ENCODE results near the gene WDR62.
A peak's percentile ranks its signal among the peaks of the same experiment; 100 is the strongest.

WDR62 gene

GRCh38 chr19:36026091-36026876, 28.4 kb upstream of the WDR62 start:
- no peak for DNase-seq (ENCODE audit: low spot score)
- no peak for TF ChIP-seq CTCF (conservative IDR thresholded peaks at IDR 0.05; ENCODE audit: low read depth)
- ChIA-PET POLR2A (ENCODE audit: low non-redundant PET) (no interaction called here), CTCF (no interaction called here)
- no peak overlapping the region for H3K27ac ChIP-seq

- DNase-seq (ENCODE audit: low spot score): no peak
- no peak overlapping the region for H3K27ac ChIP-seq
- ChIA-PET CTCF (no interaction called here), POLR2A (ENCODE audit: low non-redundant PET) (no interaction called here)
- no peak for TF ChIP-seq CTCF (conservative IDR thresholded peaks at IDR 0.05; ENCODE audit: low read depth)
Observed at GRCh38 chr19:36027696-36028095, 27.0 kb upstream of the WDR62 start.

- TF ChIP-seq CTCF (conservative IDR thresholded peaks at IDR 0.05; ENCODE audit: low read depth): no peak
- DNase-seq (ENCODE audit: low spot score): no peak
- peak overlapping the region; percentile 20; the same call in 1 of the 2 replicates for H3K27ac ChIP-seq
- ChIA-PET POLR2A (ENCODE audit: low non-redundant PET) (no interaction called here), CTCF (no interaction called here)
Observed at GRCh38 chr19:36028313-36029041, 26.2 kb upstream of the WDR62 start.

- CTCF ChIA-PET: interaction anchor here (0.6 kb wide), 2 partner anchors 10 to 174 kb away, joined by 5 to 7 read pairs; partner anchors contain the start of gene KIRREL2
- DNase-seq (ENCODE audit: low spot score): no peak
- POLR2A ChIA-PET (ENCODE audit: low non-redundant PET): interaction anchor here (0.7 kb wide), 2 partner anchors 22 to 35 kb away, joined by 3 to 12 read pairs; partner anchors contain the start of gene SYNE4
- no peak overlapping the region for H3K27ac ChIP-seq
- no peak for TF ChIP-seq CTCF (conservative IDR thresholded peaks at IDR 0.05; ENCODE audit: low read depth)
Observed at GRCh38 chr19:36030264-36031148, 24.2 kb upstream of the WDR62 start.

- no peak overlapping the region for H3K27ac ChIP-seq
- no peak for TF ChIP-seq CTCF (conservative IDR thresholded peaks at IDR 0.05; ENCODE audit: low read depth)
- DNase-seq (ENCODE audit: low spot score): no peak
- POLR2A ChIA-PET (ENCODE audit: low non-redundant PET): interaction anchor here (0.7 kb wide), 1 partner anchor 36 kb away, joined by 3 read pairs; no protein-coding TSS in a partner anchor
- CTCF ChIA-PET: interaction anchor here (0.6 kb wide), 1 partner anchor 10 kb away, joined by 7 read pairs; no protein-coding TSS in a partner anchor
Observed at GRCh38 chr19:36031308-36031707, 23.4 kb upstream of the WDR62 start.
